Lower leg skin (tissue), 4 donors: ENCODE measurements around the gene DDX54. TPM values are rescaled to one million over a fixed set of nuclear protein-coding genes. Genes with fewer than 3 reads are reported as not detected.

Source experiments
- DNase-seq, 2 donors: peaks; one replicate each; pipeline ENCODE4 v3.0.0-alpha.2; 2019; ENCODE audit warnings: low spot score in 2 of 2
- H3K4me3 ChIP-seq: fragments of 200-600 bp; sonication (generic); 2 replicates; pipeline ENCODE4 v1.5.1; 2017; ENCODE audit warnings: mild to moderate bottlenecking, low read depth; ENCODE audit not compliant: poor library complexity, severe bottlenecking
- POLR2A ChIP-seq, 2 donors: fragments of 450-650 bp; IDR thresholded peaks; one replicate each; pipeline ENCODE4 v1.6.1; 2016 to 2017; ENCODE audit warnings: antibody characterized with exemption in 2 of 2, mild to moderate bottlenecking in 1 of 2, moderate library complexity in 1 of 2
- WGBS, 2 donors: methylation state at CpG; one replicate each; pipeline ENCODE4 v1.1.5; 2018; 5-methylcytosine and 5-hydroxymethylcytosine counted together
- intact Hi-C: fragments of 100-400 bp; cut with DNase I; formaldehyde crosslinking; loops from one replicate; pipeline ENCODE4 v1.15.0; 2023; ENCODE audit warnings: low total_unique reads
- total RNA-seq, 4 donors: library from RNA; depleted of rRNA; stranded (reverse); fragments of >200 nt; gene quantifications; one replicate each; pipeline ENCODE4 v1.1.0, GENCODE V29; 2016
- TF ChIP-seq, protein P1 (sequence below), 3 donors: fragments of 450-650 bp; IDR thresholded peaks; one replicate each; pipeline ENCODE4 v1.5.1; 2016; ENCODE audit warnings: antibody characterized with exemption in 3 of 3, mild to moderate bottlenecking in 3 of 3, moderate library complexity in 2 of 3

DDX54 gene
- total RNA-seq, 4 donors from 2014 or later, result 48.6 to 106 (median 77.3) TPM

DNA sequence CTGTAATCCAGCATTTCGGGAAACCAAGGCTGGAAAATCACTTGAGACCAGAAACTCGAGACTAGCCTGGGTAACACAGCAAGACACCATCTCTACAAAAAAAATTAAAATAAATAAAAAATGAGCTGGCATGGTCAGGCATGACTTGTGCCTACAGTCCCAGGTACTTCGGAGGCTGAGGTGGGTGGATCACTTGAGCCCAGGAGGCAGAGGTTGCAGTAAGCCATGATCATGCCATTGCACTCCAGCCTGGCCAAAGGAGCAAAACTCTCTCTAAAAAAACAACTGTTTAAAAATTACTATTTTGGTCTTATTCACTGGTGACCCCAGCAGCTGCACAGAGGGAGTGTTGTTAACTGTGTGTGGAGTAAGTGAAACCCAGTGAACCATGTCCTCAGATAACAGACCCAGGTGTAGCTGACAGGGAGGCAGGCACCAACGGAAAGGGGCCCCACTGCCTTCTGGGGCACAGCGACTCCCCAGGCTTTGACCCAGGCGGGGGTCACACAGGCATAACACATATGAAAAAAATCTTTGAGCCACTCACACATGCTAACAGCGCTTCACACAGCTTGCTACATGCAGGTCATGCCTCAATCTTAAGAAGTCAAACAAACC lies 12.1 kb downstream of the DDX54 start:
- intact Hi-C loops, result no loop called here
- no peak for TF ChIP-seq POLR2A (IDR thresholded peaks at IDR 0.05)
- TF ChIP-seq, protein P1, sequence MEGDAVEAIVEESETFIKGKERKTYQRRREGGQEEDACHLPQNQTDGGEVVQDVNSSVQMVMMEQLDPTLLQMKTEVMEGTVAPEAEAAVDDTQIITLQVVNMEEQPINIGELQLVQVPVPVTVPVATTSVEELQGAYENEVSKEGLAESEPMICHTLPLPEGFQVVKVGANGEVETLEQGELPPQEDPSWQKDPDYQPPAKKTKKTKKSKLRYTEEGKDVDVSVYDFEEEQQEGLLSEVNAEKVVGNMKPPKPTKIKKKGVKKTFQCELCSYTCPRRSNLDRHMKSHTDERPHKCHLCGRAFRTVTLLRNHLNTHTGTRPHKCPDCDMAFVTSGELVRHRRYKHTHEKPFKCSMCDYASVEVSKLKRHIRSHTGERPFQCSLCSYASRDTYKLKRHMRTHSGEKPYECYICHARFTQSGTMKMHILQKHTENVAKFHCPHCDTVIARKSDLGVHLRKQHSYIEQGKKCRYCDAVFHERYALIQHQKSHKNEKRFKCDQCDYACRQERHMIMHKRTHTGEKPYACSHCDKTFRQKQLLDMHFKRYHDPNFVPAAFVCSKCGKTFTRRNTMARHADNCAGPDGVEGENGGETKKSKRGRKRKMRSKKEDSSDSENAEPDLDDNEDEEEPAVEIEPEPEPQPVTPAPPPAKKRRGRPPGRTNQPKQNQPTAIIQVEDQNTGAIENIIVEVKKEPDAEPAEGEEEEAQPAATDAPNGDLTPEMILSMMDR (IDR thresholded peaks at IDR 0.05), result no peak
- WGBS, 2 donors, result 92 to 95% methylated on average over 7 of the region's 7 CpGs

GRCh38 chr12:113172185-113172584 lies 13.1 kb downstream of the DDX54 start:
- no peak overlapping the region for H3K4me3 ChIP-seq
- 96% methylated on average over 20 of the region's 20 CpGs for WGBS, 2 donors
- intact Hi-C loops, result no loop called here
- TF ChIP-seq, protein P1 (IDR thresholded peaks at IDR 0.05), result no peak
- no peak for TF ChIP-seq POLR2A (IDR thresholded peaks at IDR 0.05)
- DNase-seq, result no peak

More for the DNA sequence above, 12.1 kb downstream of the DDX54 start:
- no peak for DNase-seq
- H3K4me3 ChIP-seq, result no peak overlapping the region

GRCh38 chr12:113171543-113171942 lies 13.7 kb downstream of the DDX54 start:
- no peak overlapping the region for H3K4me3 ChIP-seq
- no peak for TF ChIP-seq POLR2A (IDR thresholded peaks at IDR 0.05)
- TF ChIP-seq, protein P1 (IDR thresholded peaks at IDR 0.05), result no peak
- intact Hi-C loops, result no loop called here
- 95 to 96% methylated on average over 9 of the region's 9 CpGs for WGBS, 2 donors
- no peak for DNase-seq

GRCh38 chr12:113170926-113171325 lies 14.4 kb downstream of the DDX54 start:
- whole genome bisulfite sequencing, 2 donors, result 94 to 96% methylated on average over 4 of the region's 4 CpGs
- no peak overlapping the region for H3K4me3 ChIP-seq
- intact Hi-C loops, result no loop called here
- no peak for DNase-seq
- TF ChIP-seq POLR2A (IDR thresholded peaks at IDR 0.05), result no peak
- TF ChIP-seq, protein P1 (IDR thresholded peaks at IDR 0.05), result no peak

DNA sequence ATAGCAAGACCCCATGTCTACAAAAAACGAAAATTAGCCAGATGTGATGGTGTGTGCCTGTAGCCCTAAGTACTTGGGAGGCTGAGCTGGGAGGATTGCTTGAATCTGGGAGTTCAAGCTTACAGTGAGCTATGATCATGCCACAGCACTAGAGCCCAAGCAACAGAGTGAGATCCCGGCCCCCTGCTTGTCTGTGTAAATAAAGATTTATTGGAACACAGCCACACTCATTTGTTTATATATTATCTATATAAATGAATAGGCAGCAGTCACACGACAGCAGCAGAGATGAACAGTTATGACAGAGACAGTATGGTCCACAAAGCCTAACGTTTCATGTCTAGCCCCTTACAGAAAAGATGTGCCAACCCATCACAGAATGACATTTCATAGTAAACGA lies 14.8 kb downstream of the DDX54 start:
- intact Hi-C loops, result no loop called here
- TF ChIP-seq, protein P1 (IDR thresholded peaks at IDR 0.05), result no peak
- TF ChIP-seq POLR2A (IDR thresholded peaks at IDR 0.05), result no peak

GRCh38 chr12:113169697-113170096 lies 15.6 kb downstream of the DDX54 start:
- intact Hi-C loops, result no loop called here
- no peak overlapping the region for H3K4me3 ChIP-seq
- 84 to 92% methylated on average over 13 of the region's 13 CpGs for WGBS, 2 donors
- DNase-seq, result no peak
- TF ChIP-seq, protein P1 (IDR thresholded peaks at IDR 0.05), result no peak
- no peak for TF ChIP-seq POLR2A (IDR thresholded peaks at IDR 0.05)

More for the DNA sequence above, 14.8 kb downstream of the DDX54 start:
- 91 to 92% methylated on average over 5 of the region's 5 CpGs for WGBS, 2 donors
- DNase-seq, result no peak
- no peak overlapping the region for H3K4me3 ChIP-seq
